Activated CD4-positive, alpha-beta T cell treated with anti-CD3 and anti-CD28 coated beads, Interleukin-2, amount 10 ng/mL, durations not matched to agents 24 days and 14 days (primary cell): Measurements from ENCODE around the gene PPP1R16B. TPM values are rescaled to one million over a fixed set of nuclear protein-coding genes. Genes with fewer than 3 reads are reported as not detected.

Experiments
- DNase-seq: peaks from one replicate; pipeline ENCODE4 v3.0.0; 2022
- H3K27ac Mint-ChIP-seq: one replicate; pipeline ENCODE4 v1.8.0; 2022; ENCODE audit warnings: mild to moderate bottlenecking, mixed read lengths
- H3K27me3 Mint-ChIP-seq: one replicate; pipeline ENCODE4 v1.8.0; 2022; ENCODE audit warnings: mixed read lengths
- H3K36me3 Mint-ChIP-seq: one replicate; pipeline ENCODE4 v1.8.0; 2022; ENCODE audit warnings: low read depth, mild to moderate bottlenecking, mixed read lengths
- H3K4me1 Mint-ChIP-seq: one replicate; pipeline ENCODE4 v1.8.0; 2021; ENCODE audit warnings: mixed read lengths
- H3K4me3 Mint-ChIP-seq: one replicate; pipeline ENCODE4 v1.8.0; 2022; ENCODE audit warnings: mild to moderate bottlenecking, moderate library complexity, mixed read lengths
- H3K9me3 Mint-ChIP-seq: one replicate; pipeline ENCODE4 v1.8.0; 2021; ENCODE audit warnings: mixed read lengths
- intact Hi-C: fragments of 100-400 bp; cut with micrococcal nuclease; formaldehyde crosslinking; loops from one replicate; pipeline ENCODE4 v1.15.1; 2023
- total RNA-seq: library from RNA; stranded (reverse); gene quantifications from 2 replicates; pipeline ENCODE4 v1.2.3, GENCODE V29; 2022

PPP1R16B gene
- total RNA-seq, 1 donor from 2014 or later, result 133 TPM

GRCh38 chr20:38965264-38965663 is 159.8 kb downstream of the PPP1R16B start:
- no peak for DNase-seq
- intact Hi-C loops, result no loop called here

DNA sequence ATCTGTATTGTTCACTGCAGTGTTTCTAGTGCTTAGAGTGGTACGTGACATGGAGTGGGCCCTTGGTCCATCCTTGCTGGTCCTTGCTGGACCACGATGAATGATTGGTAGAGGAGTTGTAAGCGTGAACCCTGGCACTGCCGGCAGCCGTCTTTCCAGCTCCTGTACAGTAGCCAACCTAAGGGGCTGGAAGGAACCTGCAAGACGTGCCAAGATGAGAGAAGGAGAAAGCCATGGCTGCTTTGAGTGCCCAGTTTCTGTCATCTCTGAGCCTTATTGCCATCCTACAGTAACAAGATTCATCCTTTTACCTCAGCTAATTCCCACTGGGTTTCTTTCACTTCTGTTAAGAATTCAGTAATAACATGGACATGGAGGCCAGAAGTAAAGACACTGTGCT is 162.6 kb downstream of the PPP1R16B start:
- Mint-ChIP-seq H3K4me1 (peaks cover 8% of the 10 kb centered on the region), H3K27me3 (no peaks in the 10 kb centered on the region), H3K27ac (no peak overlapping the region), H3K4me3 (no peak overlapping the region), H3K36me3 (peaks cover 36% of the 10 kb centered on the region), H3K9me3 (no peaks in the 10 kb centered on the region)
- no peak for DNase-seq
- intact Hi-C loops, result no loop called here

More at GRCh38 chr20:38965264-38965663, 159.8 kb downstream of the PPP1R16B start:
- no peak overlapping the region for H3K4me3 Mint-ChIP-seq
- no peaks in the 10 kb centered on the region for H3K9me3 Mint-ChIP-seq
- H3K27ac Mint-ChIP-seq, result no peak overlapping the region
- no peaks in the 10 kb centered on the region for H3K27me3 Mint-ChIP-seq
- peaks cover 23% of the 10 kb centered on the region for H3K4me1 Mint-ChIP-seq
- H3K36me3 Mint-ChIP-seq, result peaks cover 25% of the 10 kb centered on the region

DNA sequence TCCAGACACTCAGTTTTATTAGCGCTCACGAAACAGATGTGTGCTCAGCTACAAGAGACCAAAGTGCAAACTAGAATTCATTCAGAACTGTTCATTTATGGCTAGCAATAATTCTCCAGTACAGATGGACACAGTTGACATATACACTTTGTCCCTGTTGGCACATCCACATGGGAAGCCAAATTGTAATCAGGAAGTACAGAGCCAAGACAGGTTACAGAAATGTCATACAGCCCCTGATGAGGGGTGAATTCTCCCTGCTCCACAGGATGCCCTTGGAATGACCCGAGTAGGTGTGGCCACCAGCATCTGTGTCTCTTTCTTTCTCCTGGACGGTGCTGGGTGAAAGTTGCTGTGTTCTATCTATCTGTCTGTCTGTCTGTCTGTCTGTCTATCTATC is 164.2 kb downstream of the PPP1R16B start:
- Mint-ChIP-seq H3K36me3 (peaks cover 39% of the 10 kb centered on the region), H3K4me3 (no peak overlapping the region), H3K4me1 (peaks cover 9% of the 10 kb centered on the region), H3K27me3 (no peaks in the 10 kb centered on the region), H3K9me3 (no peaks in the 10 kb centered on the region), H3K27ac (no peak overlapping the region)
- intact Hi-C loops, result no loop called here
- no peak for DNase-seq

DNA sequence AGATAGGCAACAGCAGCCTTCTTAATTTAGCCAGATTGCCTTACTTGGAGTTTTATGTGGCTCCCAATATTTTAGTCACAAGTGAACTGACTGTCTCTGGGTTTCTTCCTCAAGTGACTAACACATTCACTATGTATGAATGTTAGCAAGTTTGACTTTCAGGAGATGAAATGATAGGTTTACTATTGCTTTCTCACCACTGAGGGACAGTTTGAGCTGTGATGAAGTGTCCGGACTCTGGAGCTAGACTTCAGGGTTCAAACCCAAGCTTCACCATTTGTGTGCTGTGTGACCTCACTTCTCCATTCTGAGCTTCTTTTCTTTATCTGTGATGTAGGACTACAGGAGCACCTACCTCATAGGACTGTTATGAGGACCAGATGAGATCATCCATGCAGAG is 164.8 kb downstream of the PPP1R16B start:
- intact Hi-C loops, result no loop called here
- Mint-ChIP-seq H3K4me1 (peaks cover 9% of the 10 kb centered on the region), H3K4me3 (no peak overlapping the region), H3K9me3 (no peaks in the 10 kb centered on the region), H3K36me3 (peaks cover 37% of the 10 kb centered on the region), H3K27me3 (no peaks in the 10 kb centered on the region), H3K27ac (no peak overlapping the region)
- no peak for DNase-seq

Other genes starting within 250 kb of the PPP1R16B start
- gene ADIG, start 224.5 kb upstream of the PPP1R16B start, total RNA-seq, result not detected in 2 replicates
- not detected in 2 replicates for gene ARHGAP40, start 203.9 kb upstream of the PPP1R16B start, total RNA-seq
- not detected in 2 replicates for gene SLC32A1, start 81.2 kb upstream of the PPP1R16B start, total RNA-seq
- 15.2 and 15.8 TPM in 2 replicates for gene ACTR5, start 57.2 kb upstream of the PPP1R16B start, total RNA-seq
- gene FAM83D, start 120.7 kb downstream of the PPP1R16B start, total RNA-seq, result 12.9 and 13.7 TPM in 2 replicates
- 15.9 and 18.3 TPM in 2 replicates for gene DHX35, start 156.6 kb downstream of the PPP1R16B start, total RNA-seq